Measurements from ENCODE around the gene REPS2. TPM values are rescaled to one million over a fixed set of nuclear protein-coding genes. Genes with fewer than 3 reads are reported as not detected.

The REPS2 gene
- polyA plus RNA-seq, 3 donors, result 2.1 to 4.7 (median 3.6) TPM

GRCh38 chrX:17164941-17165340, 218.5 kb downstream of the REPS2 start:
- 100% methylated on average over 1 of the region's 1 CpG for WGBS (ENCODE audit: insufficient coverage)
- Histone ChIP-seq H3K9ac (ENCODE audit: insufficient read depth, low read length, poor library complexity, severe bottlenecking) (no peak overlapping the region), H3K4me3 (replicated peaks in 1 of 3; ENCODE audit: low read depth in 2 of 3, low read length in 3 of 3) (no peak overlapping the region), H3K4me1 (ENCODE audit: control insufficient read depth in 1 of 2, insufficient read depth in 2 of 2, low read length in 2 of 2) (no peaks in the 10 kb centered on the region), H2AFZ (ENCODE audit: insufficient read depth, low read depth, low read length, poor library complexity, severe bottlenecking) (no peak overlapping the region), H3K9me3 (replicated peaks in 1 of 2; ENCODE audit: control insufficient read depth in 1 of 2, insufficient read depth in 1 of 2, low read length in 2 of 2) (peaks cover 3 to 27% of the 10 kb centered on the region in 2 donors), H3K36me3 (replicated peaks in 1 of 2; ENCODE audit: control insufficient read depth in 1 of 2, insufficient read depth in 2 of 2, low read length in 2 of 2) (no peaks in the 10 kb centered on the region), H3K27me3 (ENCODE audit: control insufficient read depth in 2 of 2, insufficient read depth in 2 of 2, low read length in 2 of 2) (no peaks in the 10 kb centered on the region), H3K79me2 (ENCODE audit: insufficient read depth, low read length) (no peaks in the 10 kb centered on the region), H3K4me2 (replicated peaks; ENCODE audit: extremely low read depth, low read length, poor library complexity, severe bottlenecking) (no peak overlapping the region), H3K27ac (ENCODE audit: low read depth in 1 of 2, low read length in 2 of 2) (no peak overlapping the region), H4K20me1 (ENCODE audit: insufficient read depth, low read length) (no peaks in the 10 kb centered on the region)
- TF ChIP-seq CTCF (IDR thresholded peaks at IDR 0.05), result no peak
- peaks cover 4 to 33% (median 16%) of the 10 kb centered on the region in 7 donors for H3K9me3 Mint-ChIP-seq
- intact Hi-C loops (cut with micrococcal nuclease), result no loop called here
- no peak overlapping the region for H3K27ac Mint-ChIP-seq
- H3K4me3 Mint-ChIP-seq, result no peak overlapping the region
- H3K27me3 Mint-ChIP-seq (ENCODE audit: low read depth in 3 of 3), result peaks cover 0 to 3% (median 2%) of the 10 kb centered on the region in 3 donors
- no peaks in the 10 kb centered on the region for H3K4me1 Mint-ChIP-seq
- no peak for DNase-seq
- no peaks in the 10 kb centered on the region for H3K36me3 Mint-ChIP-seq

- H3K27me3 Mint-ChIP-seq (ENCODE audit: low read depth in 3 of 3), result peaks cover 0 to 5% (median 2%) of the 10 kb centered on the region in 3 donors
- Histone ChIP-seq H3K79me2 (ENCODE audit: insufficient read depth, low read length) (no peaks in the 10 kb centered on the region), H4K20me1 (ENCODE audit: insufficient read depth, low read length) (no peaks in the 10 kb centered on the region), H3K4me3 (replicated peaks in 1 of 3; ENCODE audit: low read depth in 2 of 3, low read length in 3 of 3) (no peak overlapping the region), H3K4me1 (ENCODE audit: control insufficient read depth in 1 of 2, insufficient read depth in 2 of 2, low read length in 2 of 2) (no peaks in the 10 kb centered on the region), H3K9me3 (replicated peaks in 1 of 2; ENCODE audit: control insufficient read depth in 1 of 2, insufficient read depth in 1 of 2, low read length in 2 of 2) (peaks cover 0 to 12% of the 10 kb centered on the region in 2 donors), H3K36me3 (replicated peaks in 1 of 2; ENCODE audit: control insufficient read depth in 1 of 2, insufficient read depth in 2 of 2, low read length in 2 of 2) (no peaks in the 10 kb centered on the region), H3K27ac (ENCODE audit: low read depth in 1 of 2, low read length in 2 of 2) (no peak overlapping the region), H3K9ac (ENCODE audit: insufficient read depth, low read length, poor library complexity, severe bottlenecking) (no peak overlapping the region), H3K4me2 (replicated peaks; ENCODE audit: extremely low read depth, low read length, poor library complexity, severe bottlenecking) (no peak overlapping the region), H2AFZ (ENCODE audit: insufficient read depth, low read depth, low read length, poor library complexity, severe bottlenecking) (no peak overlapping the region), H3K27me3 (ENCODE audit: control insufficient read depth in 2 of 2, insufficient read depth in 2 of 2, low read length in 2 of 2) (no peaks in the 10 kb centered on the region)
- no CpG with 5 or more reads among the region's 2 CpGs for WGBS (ENCODE audit: insufficient coverage)
- no peak for DNase-seq
- intact Hi-C loops (cut with micrococcal nuclease), result no loop called here
- H3K36me3 Mint-ChIP-seq, result no peaks in the 10 kb centered on the region
- peaks cover 2 to 25% (median 10%) of the 10 kb centered on the region in 7 donors for H3K9me3 Mint-ChIP-seq
- no peak overlapping the region for H3K4me3 Mint-ChIP-seq
- TF ChIP-seq CTCF (IDR thresholded peaks at IDR 0.05), result no peak
- no peaks in the 10 kb centered on the region for H3K4me1 Mint-ChIP-seq
- no peak overlapping the region for H3K27ac Mint-ChIP-seq
These were observed 221.5 kb downstream of the REPS2 start for GRCh38 chrX:17167915-17168314.
